Stimulated activated CD4-positive, alpha-beta T cell treated with anti-CD3 and anti-CD28 coated beads, Interleukin-1b, Interleukin-23, amount 100 ng/mL, for 4 hours (primary cell): ENCODE measurements around the gene DNAJC27.

Experiments used
- DNase-seq, 2 donors: peaks; one replicate each; pipeline ENCODE4 v3.0.0-alpha.2; 2020; ENCODE audit warnings: low read depth in 2 of 2

Gene DNAJC27

DNA sequence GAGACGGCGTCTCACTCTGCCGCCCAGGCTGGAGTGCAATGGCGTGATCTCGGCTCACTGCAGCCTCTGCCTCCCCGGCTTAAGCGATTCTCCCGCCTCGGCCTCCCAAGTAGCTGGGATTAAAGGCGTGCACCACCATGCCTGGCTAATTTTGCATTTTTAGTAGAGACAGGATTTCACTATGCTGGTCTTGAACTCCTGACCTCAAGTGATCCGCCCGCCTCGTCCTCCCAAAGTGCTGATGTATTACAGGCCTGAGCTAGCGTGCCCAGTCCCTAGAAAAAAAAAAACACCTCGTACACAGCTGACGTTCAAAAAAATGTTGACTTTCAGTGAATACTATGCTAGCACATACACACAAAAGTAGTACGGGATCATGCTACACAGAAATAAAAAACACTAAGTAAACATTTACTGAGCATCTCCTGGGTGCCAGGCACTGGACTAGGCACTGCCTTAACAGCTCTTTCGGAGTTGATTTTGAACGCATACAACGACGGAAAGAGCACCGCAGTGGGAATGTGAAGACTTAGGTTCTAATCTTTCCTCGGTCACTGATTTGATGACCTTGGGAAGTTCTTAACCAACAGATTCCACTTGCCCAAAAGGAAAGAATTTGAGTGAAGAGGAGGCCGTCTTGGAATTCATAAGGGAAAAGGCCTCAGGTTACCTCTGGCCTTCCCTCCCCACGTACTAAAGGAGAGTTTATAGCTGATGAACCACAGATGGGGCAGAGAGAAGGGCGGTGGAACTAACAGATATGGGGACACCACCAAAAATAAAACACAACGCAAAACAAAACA lies 1.1 kb downstream of the DNAJC27 start:
- no peak for DNase-seq

DNA sequence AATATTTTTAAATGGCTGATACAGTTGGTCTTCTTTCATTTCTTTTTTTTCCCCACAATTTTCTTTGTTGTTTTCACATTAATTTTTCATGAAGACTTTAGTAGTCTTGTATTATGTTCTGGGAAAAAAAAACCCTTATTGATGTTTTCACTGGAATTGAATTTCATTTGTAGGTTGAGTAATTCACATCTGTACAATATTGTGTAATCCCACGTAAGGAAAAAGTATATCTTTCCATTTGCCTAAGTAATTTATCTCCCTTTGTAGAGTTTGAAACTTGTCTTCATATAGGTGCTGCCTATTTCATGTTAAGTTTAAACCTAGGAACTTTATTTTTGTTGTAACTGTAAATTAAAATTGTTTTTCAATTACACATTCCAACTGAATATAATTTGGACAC lies 2.0 kb downstream of the DNAJC27 start:
- DNase-seq: no peak

DNA sequence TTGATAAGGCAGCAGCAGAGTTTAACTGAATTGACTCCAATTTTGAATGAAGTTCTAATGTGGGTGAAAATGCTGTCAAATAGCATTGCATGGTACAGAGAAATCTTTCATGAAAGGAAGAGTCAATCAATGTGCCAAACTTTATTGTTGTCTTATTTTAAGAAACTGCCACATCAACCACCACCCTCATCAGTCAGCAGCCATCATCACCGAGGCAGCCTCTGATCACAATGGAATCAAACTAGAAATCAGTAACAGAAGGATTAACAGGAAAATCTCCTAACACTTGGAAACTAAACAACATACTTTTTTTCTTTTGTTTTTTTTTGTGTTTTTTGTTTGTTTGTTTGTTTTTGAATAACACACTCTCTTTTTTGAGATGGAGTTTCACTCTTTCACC lies 9.9 kb downstream of the DNAJC27 start:
- DNase-seq: no peak

DNA sequence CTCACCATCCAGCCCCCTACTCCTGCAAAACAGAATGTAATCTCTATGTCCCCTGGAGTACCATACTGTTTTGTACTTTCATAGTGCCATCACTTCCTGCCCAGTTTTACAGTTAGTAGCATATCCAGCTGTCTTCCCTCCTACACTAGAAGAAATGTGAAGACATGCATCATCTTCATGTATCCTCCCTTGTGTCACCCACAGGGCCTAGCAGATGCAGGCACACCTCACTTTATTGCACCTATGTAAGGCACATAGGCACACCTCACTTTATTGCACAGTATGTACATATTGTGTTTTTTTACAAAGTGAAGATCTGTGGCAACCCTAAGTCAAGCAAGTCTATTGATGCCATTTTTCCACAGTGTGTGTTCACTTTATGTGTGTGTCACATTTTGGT lies 12.0 kb downstream of the DNAJC27 start:
- no peak for DNase-seq

DNA sequence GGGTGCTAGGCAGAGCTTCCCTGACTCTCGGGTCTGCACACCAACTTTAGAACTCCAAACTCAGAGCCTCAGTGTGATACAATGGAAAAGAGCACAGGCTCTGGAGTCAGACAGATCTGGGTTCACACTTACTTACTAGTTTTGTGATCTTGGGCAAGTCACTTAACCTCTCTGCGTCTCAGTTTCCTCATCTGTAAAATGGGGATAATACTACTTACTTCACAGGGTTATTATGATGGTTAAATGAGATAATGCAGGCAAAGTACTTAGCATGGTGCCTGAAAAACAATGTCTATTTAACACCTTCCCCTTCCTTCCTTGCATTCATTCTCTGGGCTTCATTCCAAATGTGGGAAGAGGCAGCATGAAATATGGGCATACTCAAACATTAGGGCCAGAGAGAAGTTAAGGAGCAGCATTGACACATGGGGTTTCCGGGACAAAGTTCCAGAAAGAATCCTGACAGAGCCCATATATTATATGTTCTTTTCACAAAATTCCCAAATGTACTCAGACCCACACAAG lies 13.3 kb downstream of the DNAJC27 start:
- DNase-seq: no peak

DNA sequence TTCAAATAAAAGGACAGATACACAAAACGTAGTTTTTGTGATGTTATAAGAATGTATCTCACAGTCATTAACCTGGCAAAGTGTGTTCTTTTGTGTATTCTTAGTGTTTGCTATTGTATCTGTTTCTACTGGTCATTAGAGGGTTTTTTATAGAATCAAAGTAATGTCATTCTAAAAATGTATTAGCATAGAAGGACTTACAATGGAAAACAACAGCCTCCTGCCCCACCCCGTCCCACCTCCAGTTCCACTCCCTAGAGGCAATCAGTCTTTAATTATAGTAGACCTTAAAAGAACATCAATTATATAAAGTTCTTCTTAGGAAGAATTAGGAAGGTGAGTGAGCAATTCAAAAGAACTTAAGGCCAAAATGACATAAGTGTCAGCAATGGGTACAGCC lies 13.8 kb downstream of the DNAJC27 start:
- no peak for DNase-seq

DNA sequence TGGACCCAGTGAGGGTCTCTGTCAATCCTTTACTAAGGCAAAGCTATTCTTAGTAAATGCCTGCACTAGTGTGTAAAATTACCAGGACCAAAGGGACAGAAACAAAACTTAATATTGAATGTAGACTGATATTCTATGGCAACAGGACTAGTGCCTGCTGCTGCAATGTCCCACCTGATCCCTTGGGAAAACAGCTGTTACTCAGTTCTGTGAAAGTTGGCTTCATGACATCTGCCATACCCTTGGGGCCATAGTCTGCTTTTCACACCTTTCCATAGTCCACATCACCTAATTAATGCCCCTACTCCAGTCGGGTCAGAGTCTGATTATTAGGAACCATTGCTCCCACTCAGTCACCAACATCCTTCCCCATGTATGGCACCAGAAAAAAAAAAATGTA lies 14.5 kb downstream of the DNAJC27 start:
- no peak for DNase-seq

DNA sequence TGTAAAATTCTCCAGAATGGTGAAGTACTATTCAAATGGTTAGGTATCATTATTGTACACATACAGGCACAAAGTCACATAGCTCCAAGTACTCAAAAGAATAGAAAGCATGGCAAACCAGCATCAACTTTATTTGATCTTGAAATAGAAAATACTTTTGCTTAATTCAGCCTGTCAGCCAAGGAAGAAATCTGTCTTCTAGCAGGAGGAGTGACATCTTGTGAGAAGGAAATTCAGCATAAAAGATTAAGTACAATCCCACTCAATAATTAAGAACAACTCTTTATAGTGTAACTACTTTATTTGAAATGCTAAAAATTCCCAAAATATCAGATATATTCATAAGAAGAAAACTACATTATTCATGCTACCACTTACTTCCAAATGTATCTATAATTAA lies 15.8 kb downstream of the DNAJC27 start:
- DNase-seq: no peak

DNA sequence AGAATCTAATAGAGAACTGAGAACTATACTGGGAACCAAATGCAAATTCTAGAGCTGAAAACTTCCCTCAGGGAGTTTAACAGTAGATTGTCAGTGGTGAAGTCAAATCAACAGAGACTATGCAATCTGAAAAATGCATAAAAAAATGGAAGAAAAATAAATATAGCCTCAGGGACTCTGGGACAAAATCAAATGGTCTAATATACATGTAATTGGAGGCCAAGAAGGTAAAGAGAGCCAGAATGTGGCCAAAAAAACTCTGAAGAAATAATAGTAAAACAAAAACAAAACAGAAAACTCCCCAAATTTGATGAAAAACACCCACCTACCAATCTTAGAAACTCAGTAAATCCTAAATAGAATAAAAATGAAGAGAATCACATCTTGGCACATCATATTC lies 16.5 kb downstream of the DNAJC27 start:
- no peak for DNase-seq

DNA sequence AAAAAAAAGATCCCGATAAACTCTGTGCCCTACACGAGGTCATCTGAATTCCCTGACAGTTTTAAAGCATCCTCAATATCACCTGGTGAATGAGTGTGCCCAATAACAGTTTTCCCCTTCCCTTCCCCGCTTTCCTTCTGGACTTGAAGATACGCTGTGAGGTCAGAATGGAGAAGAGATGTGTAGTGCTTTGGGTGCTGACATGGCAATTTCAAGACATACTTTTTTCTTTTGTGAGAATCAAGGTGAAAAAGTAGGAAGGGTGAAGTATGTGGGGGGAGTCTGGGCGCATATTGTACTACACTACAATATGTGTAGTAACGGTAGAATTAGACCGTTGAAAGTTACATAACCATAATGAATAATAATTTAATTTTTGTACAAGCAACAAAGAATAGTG lies 21.7 kb downstream of the DNAJC27 start:
- no peak for DNase-seq

DNA sequence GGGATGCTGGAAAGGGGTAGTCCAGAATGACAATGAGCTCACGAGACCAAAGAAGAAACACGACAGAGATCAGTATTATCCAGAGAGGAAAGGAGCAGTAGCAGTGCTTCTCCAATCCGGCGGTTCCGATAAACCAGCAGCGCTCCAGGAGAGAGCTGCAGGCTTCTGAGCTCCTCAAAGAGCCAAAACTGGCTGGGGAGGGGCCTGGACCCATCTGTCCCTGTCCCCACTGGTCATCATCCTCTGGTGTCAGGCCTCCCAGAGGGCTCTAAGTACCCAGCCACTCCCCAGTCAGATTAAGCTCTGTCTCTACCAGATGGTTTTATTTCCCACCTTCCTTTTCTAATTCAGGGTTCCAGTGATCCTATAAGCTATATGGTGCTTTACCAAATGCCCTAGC lies 23.2 kb downstream of the DNAJC27 start:
- no peak for DNase-seq

DNA sequence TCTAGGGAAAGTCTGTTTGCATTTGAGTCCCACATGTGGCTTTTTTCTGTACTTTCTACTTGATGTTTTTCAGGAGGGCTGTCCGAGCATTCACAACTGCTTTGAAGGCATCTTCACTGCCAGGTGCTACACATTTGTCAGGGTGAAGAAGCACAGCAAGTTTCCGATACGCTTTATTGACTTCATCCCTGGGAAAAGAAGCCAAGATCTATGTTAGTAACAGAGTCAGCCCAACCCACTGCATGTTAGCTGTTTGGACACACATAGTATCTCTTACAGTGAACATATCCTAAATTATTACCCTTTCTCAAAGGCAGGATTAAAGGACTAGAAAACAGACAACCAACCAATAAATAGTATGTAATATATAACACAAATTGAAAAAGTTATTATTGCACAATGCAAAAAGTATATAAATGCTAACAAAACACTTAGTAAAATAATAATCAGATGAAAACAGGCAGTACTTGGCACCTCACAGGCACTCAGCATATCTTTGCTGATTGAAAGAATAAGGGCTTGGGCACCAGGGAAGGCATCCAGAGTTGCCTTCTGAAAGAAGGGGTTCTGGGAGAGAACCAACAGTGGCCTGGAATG lies 24.1 kb downstream of the DNAJC27 start:
- DNase-seq: no peak

DNA sequence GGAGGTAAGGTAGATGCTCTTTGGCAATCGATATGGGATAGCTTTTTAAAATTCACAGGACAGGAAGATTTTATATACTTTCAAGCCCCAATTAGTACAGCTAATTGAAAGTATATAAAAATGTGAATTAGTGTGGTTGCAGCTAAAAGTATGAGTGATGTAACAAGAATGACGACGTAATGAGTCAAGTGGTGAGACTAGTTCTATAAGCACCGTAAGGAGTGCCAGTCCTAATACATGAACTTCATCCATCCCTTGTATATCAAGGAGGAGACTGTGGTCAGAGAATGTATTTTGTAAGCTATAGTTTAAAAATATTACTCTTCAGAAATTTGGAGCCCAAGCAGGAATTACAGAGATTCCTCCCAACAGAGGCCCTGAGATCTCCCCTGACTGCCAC lies 25.8 kb downstream of the DNAJC27 start:
- no peak for DNase-seq

DNA sequence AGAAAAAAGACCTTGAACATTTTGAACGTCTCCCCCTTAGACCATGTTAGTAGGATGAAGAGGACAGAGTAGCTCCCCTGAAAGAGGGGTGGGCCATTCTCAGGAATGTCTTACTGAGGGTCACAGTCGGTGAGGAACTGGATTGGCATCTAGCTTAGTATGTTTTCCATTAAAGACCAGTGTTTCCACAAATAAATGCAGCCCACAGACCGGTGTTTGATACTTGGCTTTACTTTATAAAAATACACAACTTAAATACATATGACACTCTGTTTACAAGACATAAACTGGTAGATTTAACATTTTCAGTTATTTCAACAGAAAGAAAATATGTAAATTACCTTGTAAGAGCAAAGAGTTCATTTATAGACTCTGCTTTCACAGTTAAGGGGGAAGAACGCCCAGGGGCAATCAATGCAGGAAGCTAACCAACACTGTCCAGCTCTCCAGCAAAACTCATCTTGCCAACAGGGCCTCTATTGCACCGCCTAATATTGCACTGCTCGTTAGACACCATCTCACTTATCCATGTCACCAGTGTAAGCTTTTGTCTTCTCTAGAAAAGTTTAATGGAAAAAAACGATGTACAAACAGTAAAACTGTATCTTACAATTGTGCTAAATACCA lies 28.2 kb downstream of the DNAJC27 start:
- no peak for DNase-seq

DNA sequence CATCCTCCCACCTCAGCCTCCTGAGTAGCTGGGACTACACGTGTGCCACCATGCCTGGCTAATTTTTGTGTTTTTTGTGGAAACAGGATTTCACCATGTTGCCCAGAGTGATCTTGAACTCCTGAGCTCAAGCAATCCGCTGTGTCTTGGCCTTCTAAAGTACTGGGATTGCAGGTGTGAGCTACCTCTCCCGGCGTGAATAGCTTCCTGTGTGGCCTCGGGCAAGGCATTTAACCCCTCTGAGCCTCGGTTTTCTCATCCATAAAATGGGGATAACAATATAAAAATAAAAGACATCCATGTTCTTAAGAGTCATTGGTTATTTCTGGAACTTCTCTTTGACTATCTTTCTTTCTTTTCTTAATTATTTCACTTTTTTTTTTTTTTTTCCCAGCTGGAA lies 32.4 kb downstream of the DNAJC27 start:
- DNase-seq: no peak

DNA sequence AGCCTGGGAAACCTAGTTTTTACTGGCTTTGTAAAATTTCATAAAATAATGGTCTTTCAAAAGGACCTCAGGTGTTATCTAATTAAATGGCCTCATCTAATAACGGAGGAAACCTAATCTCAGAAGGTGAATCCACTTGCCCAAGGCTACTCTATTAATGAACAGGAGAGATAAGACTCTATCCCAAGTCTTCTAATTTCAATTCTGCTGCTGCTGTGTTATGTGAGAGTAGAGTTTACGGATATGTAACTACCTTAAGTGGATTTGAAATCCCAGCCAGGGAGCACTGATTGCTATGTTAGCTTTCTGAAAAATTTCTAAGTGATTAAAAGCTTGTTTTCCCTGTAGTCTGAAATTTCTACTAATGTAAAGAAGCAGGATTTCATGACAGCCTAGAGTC lies 34.5 kb downstream of the DNAJC27 start:
- DNase-seq: no peak

DNA sequence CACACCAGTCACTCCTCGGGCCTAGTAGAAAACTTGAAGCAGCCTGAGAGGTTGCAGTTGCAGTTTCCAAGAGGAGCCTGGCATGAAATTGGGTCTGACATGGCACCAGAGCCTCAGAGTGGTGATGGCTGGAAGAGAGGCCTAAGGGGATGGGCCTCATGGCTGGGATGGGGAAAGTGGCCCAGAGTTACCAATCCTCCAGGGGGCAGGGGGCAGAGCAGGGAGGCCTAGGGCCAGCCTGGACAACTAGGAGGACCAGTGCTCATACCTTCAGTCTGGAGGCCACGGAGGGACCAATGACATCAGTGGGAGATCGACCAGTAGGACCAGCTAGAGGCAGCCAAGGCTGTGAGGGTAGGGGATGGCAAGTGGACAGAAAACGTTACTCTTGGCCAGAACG lies 36.6 kb downstream of the DNAJC27 start:
- no peak for DNase-seq

DNA sequence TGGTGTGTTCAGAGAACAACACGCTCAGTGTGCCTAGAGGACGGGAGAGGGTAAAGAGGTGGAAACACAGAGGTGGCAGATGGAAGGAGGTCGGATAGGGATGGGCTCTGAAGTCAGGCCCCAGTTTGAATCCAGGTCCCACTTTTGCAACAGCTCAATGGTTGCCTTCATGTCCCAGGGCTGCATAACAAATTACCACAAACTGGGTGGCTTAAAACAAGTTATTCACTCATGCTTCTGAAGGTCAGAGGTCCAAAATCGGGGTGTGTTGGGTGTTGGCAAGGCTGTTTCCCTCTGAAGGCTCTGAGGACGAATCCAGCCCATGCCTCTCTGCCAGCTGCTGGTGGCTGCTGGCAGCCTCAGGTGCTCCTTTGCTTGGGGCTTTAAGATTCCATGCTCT lies 39.0 kb downstream of the DNAJC27 start:
- DNase-seq: no peak

DNA sequence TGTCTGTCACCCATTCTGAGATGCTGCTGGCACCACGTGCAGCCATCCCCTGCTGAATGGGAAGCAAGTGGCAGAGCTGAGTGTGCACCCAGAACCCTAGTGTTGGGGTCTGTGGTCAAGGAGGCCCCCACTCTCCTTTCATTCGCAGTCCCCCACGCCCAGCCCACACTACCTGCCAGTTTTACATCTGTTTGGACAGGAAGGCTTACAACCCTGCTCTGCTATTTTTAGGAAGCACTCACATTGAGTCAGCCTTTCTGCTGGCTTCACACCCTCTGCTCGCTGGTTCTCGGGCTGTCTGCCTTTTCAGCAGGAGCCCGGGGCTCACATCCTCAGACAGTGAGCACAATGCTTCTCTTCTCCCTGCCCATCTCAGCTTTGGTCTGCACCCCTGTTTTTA lies 41.0 kb downstream of the DNAJC27 start:
- no peak for DNase-seq

DNA sequence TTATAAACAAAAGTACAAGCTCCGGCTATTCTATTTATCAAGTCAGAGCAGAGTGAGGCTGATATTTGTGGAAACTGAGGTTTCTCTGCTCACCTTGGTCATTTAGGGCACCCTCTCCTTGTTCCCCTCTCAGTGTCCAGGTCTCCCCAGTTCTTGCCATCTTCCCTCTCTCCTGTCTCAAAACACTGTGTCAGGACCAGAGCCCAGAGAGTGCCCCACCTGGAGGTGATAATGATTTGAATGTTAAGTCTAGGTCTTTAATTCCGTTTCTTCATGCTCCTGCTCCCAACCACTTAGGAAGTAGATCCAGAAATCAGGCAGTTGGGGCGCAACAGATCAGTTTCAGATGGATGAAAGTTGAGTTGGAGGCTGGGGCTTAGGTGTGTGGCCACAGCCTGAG lies 42.5 kb downstream of the DNAJC27 start:
- DNase-seq: no peak

DNA sequence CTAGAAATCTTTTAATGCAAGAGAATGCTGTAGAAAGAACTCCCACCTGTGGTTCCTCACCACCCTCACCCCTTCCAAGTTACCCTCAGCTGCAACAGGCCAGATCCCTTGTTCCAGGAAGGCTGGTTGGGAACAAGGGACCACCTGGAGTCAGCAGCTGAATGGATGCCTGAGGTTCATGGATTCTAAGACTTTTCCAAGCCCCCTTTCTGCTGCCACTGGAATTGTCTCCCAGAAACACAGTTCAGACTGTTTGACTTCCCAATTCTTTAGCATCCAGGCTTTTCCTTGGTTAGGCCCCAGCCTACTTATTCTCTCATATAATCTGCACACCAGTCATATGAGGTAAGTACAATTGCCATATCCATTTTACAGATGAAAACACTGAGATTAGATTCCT lies 43.7 kb downstream of the DNAJC27 start:
- no peak for DNase-seq

DNA sequence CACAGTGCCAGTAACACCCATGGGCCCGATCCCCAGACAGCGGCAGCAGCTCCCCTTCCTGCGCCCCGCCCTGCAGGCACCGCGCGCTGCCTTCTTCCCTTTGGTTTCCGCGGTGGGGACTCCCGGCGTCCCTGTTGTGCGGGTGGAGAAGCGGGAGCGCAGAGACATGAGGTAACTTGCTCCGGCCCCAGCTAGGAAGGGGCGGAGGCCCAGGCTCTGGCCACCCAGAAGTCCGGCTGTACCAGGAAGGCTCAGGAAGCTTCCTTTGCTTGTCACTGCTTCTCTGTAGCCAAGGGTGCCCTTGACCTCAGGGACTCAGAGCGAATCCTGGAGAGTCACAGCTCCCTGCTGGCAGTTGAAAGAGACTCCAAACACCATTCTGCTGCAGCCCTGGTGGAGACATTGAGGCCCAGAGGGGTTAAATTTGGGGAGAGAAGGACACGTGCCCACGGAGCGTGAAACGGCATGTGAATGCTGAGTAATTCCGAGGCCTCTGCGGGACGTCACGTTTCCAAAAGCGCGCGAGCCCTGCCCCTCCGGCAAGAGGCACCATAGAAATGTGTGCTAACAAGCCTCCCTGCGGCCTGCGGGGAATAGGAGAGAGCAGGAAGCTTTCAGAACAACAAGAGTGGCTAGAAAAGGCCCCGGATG lies 45.0 kb downstream of the DNAJC27 start:
- DNase-seq: peak in 1 of 2 donors; percentile 30

DNA sequence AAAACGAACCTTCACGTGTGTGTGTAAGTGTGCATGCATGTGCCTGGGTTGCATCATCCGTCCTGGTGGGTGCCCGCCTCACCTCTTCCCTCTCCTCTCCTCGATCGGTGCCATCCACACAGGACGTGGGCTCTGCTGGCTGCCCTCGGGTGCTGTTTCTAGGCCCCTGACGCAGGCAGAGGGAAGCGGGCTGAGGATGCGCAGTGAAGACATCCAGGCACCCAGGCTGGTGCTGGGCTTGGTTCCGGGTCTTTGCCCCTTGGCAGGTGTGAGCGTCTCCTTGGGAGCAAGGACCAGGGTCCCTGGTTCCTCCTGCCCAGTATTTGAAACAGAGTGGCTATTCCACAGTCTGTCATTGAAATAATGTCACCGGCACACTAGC lies 45.5 kb downstream of the DNAJC27 start:
- DNase-seq: no peak
